ENCODE measurements around the gene SCG5. TPM values are rescaled to one million over a fixed set of nuclear protein-coding genes. Genes with fewer than 3 reads are reported as not detected.

SCG5 gene
- total and polyA plus RNA-seq, 2 donors (not counting 3 experiments of a cell fraction or from before 2014, with no cell fraction given), result 3.3 to 3.9 TPM

DNA sequence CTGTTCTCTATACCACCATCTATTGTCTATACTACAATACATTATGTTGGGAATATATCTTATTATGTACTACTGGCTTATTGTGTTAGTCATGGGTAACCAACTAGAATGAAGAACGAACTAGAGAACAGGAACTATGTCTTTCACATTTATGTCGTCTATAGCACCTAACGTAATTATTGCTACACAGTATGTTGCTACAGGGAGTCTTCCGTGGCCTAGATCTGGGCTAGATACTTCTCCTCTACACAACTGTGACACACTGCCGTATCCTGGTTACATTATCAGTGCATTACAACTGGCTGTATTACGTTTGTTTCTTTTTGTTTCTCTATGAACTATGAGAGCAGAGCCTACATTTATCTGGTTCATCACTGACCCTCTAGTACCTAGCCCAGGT is 34.0 kb downstream of the SCG5 start:
- H3K4me1 ChIP-seq (ENCODE audit: control insufficient read depth, extremely low read depth, insufficient read depth, low read length), result no peaks in the 10 kb centered on the region
- FAIRE-seq (no peak), DNase-seq (ENCODE audit: low read depth, low spot score) (no peak)
- no peak overlapping the region for H3K4me2 ChIP-seq (ENCODE audit: insufficient read depth, low read length)
- H3K9ac ChIP-seq (replicated peaks; ENCODE audit: extremely low read depth, insufficient read depth, low read length), result no peak overlapping the region
- H3K36me3 ChIP-seq (ENCODE audit: control insufficient read depth in 2 of 2, extremely low read depth in 1 of 2, insufficient read depth in 2 of 2, low read length in 2 of 2), result no peaks in the 10 kb centered on the region
- H3K27me3 ChIP-seq (ENCODE audit: control insufficient read depth in 2 of 2, insufficient read depth in 2 of 2, low read length in 2 of 2), result no peaks in the 10 kb centered on the region
- no peak overlapping the region for H2AFZ ChIP-seq (ENCODE audit: low read depth, low read length)
- BruUV-seq (replicated peaks), result no TSS peak
- no peaks in the 10 kb centered on the region for H3K9me1 ChIP-seq (replicated peaks; ENCODE audit: control insufficient read depth, extremely low read depth, insufficient read depth, low read length)
- H3K4me3 ChIP-seq (replicated peaks in 1 of 3; ENCODE audit: insufficient read depth in 1 of 3, low read depth in 1 of 3, low read length in 3 of 3), result no peak overlapping the region
- dilution Hi-C loops (cut with MboI; ENCODE audit: extremely low pct_ligation_motif_present, low sequenced_read_pairs), result loop anchor here (25.0 kb wide), 1 partner anchor 312 kb away; no protein-coding TSS in a partner anchor
- H3K9me3 ChIP-seq (replicated peaks; ENCODE audit: control insufficient read depth, insufficient read depth, low read length), result no peaks in the 10 kb centered on the region
- CTCF ChIA-PET, result interaction anchor here (0.9 to 1.8 kb wide), 2 partner anchors 13 to 134 kb away, joined by 4 to 7 read pairs; no protein-coding TSS in a partner anchor
- no peak overlapping the region for H3K27ac ChIP-seq (ENCODE audit: insufficient read depth, low read depth, low read length)
- H3K79me2 ChIP-seq (ENCODE audit: control insufficient read depth, insufficient read depth, low read length), result no peaks in the 10 kb centered on the region
- POLR2A ChIA-PET, result no interaction called here
- H4K20me1 ChIP-seq (replicated peaks; ENCODE audit: control insufficient read depth, extremely low read depth, insufficient read depth, low read length), result no peaks in the 10 kb centered on the region
- intact Hi-C loops (cut with micrococcal nuclease), result loop anchor here (10.0 kb wide), 1 partner anchor 59 kb away; no protein-coding TSS in a partner anchor
- TF ChIP-seq FOS (IDR thresholded peaks at IDR 0.05; ENCODE audit: borderline replicate concordance, insufficient read depth, low read length), result no peak
- no peak for TF ChIP-seq EZH2 (IDR thresholded peaks at IDR 0.05; ENCODE audit: borderline replicate concordance, low read depth, low read length, severe bottlenecking)
- TF ChIP-seq, protein P1, sequence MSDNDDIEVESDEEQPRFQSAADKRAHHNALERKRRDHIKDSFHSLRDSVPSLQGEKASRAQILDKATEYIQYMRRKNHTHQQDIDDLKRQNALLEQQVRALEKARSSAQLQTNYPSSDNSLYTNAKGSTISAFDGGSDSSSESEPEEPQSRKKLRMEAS (IDR thresholded peaks at IDR 0.05; ENCODE audit: insufficient read depth, insufficient read length), result no peak
- TF ChIP-seq CTCF (IDR thresholded peaks at IDR 0.05; ENCODE audit: extremely low read depth in 1 of 2, insufficient read depth in 1 of 2, low read depth in 1 of 2, low read length in 2 of 2), result no peak
- no peak for TF ChIP-seq JUN (IDR thresholded peaks at IDR 0.05; ENCODE audit: borderline replicate concordance, insufficient read depth, insufficient read length, low read depth)
- no peak for TF ChIP-seq POLR2AphosphoS5 (IDR thresholded peaks at IDR 0.05; ENCODE audit: insufficient read depth, low read depth, low read length)
- TF ChIP-seq POLR2A (IDR thresholded peaks at IDR 0.05; ENCODE audit: low read depth, low read length), result no peak
- TF ChIP-seq GATA2 (IDR thresholded peaks at IDR 0.05; ENCODE audit: insufficient read depth, insufficient read length, low read depth, low read length), result no peak
- no peak for TF ChIP-seq MYC (IDR thresholded peaks at IDR 0.05; ENCODE audit: low read depth, low read length)
